Measurements from ENCODE around the gene SNRK.
A peak's percentile ranks its signal among the peaks of the same experiment; 100 is the strongest.

SNRK gene

GRCh38 chr3:43363621-43364266 is 77.4 kb downstream of the SNRK start:
- no peak for DNase-seq (ENCODE audit: low read depth, low spot score)
- H3K4me3 ChIP-seq (ENCODE audit: low read length) = no peak overlapping the region

DNA sequence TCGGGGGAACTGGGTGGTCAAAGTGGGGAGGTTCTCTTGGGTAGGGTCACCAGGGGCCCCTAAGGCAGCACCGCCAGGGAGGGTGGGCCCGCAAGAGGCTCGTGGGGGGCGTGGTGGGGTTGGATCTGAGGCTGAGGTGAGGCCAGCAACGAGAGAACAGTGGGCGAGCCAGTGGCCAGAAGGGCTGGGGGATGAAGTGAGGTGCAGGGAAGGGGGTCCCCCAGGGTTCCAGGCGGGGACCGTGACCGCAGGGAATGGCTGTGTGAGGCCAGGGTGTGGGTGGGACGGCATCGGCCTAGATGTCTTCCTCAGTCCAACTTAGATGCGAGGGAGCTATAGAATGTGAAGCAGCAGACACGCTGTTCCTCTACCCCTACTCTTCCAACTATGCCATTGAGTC is 78.2 kb downstream of the SNRK start:
- H3K4me3 ChIP-seq (ENCODE audit: low read length) = no peak overlapping the region
- no peak for DNase-seq (ENCODE audit: low read depth, low spot score)

DNA sequence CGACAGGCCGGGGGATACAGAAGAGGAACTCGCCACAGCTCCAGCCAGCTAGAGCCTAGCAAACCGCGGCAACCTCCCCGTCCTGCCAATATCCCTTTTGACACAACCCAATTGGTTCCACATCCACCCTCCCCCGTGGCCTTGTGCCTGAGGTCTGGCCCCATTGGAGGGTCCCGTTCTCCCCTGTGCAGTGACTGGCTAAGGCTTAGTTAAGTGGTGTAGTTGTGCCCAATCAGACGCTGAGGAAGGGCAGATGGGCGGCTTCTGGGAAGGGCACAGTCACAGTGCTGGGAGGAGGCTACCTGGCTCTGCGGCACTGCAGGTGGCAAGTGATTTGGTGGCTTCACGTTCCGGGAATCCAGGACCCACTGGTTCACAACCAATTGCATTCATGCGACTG is 78.6 kb downstream of the SNRK start:
- DNase-seq (ENCODE audit: low read depth, low spot score) = no peak

DNA sequence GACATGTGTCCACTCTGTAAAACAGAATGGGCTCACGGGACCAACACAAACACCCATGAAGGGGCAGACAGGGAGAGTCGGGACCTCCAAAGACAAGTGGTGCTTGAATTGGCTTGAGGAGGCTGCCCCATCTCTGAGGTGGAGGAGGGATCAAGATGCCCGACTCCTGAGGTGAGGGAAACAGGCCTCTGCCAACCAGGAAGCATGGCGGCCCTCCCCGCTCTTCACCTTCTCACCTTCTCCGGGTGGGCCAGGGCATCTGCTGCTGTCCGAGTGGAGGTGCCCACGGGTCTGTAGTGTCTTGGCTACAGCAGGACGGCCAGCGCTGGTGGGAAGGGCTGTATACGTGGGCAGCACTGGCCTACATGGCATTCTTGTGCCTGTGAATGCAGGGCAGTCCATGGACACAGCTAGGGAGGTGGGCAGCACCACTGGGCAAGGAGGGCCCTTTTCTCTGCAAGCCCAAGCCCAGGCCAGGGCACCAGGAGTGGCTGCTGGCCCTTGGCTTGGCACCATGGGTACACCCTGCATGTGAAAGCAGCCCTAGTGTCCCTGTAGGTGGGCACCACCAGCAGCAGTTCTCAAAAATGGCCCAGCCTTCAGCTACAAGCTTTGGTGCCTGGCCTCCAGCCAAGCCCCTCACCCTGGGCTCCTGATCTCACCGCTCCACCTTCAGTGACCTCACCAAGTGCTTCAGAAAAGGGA is 79.4 kb downstream of the SNRK start:
- DNase-seq (ENCODE audit: low read depth, low spot score) = no peak
- H3K4me3 ChIP-seq (ENCODE audit: low read length) = no peak overlapping the region

More for the DNA sequence above, 78.6 kb downstream of the SNRK start:
- no peak overlapping the region for H3K4me3 ChIP-seq (ENCODE audit: low read length)

GRCh38 chr3:43366481-43366880 is 80.1 kb downstream of the SNRK start:
- no peak for DNase-seq (ENCODE audit: low read depth, low spot score)
- H3K4me3 ChIP-seq (ENCODE audit: low read length) = no peak overlapping the region

GRCh38 chr3:43366885-43367284 is 80.5 kb downstream of the SNRK start:
- H3K4me3 ChIP-seq (ENCODE audit: low read length) = no peak overlapping the region
- no peak for DNase-seq (ENCODE audit: low read depth, low spot score)

DNA sequence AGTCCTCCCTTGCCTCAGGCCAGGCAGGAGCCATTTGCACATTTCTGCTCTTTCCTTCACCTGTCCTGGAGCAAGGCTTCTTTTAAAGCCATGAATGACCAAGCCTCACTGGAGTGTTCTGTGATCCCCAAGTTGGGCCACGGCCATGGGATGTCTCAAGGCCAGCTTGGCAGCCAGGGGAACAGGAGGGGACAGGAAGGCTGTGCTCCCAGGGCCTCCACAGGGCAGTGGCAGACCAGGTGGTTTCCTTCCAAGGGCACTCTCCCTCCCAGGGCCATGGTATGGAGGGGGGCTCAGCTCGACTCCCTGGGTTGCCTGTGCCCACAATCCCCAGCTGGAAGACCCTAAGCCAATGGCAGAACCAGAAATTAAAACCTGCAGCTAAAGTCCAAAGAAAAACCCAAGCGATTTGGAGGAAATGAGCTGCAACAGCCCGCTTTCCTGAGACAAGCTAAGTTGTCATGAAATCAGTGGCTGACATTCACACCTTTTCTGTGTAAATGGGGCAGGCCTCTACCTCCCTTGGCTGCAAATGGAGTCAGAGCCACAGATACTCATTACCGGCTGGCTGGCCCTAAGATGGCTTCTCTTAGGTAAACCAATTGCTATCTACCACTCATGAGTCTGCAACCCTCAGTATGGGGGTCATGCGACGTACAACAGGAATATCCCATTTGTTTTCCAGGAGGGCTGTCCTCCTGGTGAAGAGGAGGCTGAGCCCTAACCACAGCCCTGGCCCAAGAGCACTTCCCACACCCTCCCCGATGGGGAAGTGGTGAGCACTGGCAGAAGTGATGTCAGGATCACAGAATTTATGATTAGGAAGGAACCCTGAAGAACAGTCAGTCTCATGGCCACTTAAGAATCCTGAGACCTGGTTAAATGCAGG is 83.3 kb downstream of the SNRK start:
- H3K4me3 ChIP-seq (ENCODE audit: low read length) = no peak overlapping the region
- no peak for DNase-seq (ENCODE audit: low read depth, low spot score)

DNA sequence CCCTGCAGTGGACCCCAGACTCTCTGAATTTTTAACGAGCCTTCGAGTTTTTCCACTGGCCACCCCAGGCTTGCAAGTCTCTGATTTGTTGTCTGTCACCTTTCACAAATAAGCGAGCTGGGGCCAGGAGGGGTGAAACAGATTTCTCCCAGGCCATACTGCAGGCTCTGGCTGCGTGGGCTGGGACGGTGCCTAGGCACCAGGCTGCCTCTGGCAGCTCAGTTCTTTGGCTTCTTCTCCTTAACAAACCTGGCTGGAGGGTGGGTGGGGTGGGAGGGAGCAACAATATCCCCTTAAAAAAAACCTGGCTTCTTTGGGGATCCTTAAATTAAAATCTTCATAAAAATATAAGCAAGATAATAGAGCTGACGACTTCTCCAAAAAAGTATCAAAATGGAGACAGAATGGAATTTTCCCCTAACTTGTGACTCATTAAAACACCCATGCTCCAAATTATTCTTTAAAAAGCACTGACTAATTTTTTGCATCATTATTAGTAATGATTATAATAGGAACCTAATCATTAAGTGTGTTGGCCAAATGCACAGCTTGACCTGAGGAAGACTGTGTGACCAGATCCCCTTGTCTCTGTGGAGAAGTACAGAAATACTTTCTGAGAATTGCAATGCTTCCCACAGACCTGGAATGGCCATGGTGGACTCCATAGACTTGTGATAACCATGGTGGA is 84.1 kb downstream of the SNRK start:
- DNase-seq (ENCODE audit: low read depth, low spot score) = no peak
- no peak overlapping the region for H3K4me3 ChIP-seq (ENCODE audit: low read length)

DNA sequence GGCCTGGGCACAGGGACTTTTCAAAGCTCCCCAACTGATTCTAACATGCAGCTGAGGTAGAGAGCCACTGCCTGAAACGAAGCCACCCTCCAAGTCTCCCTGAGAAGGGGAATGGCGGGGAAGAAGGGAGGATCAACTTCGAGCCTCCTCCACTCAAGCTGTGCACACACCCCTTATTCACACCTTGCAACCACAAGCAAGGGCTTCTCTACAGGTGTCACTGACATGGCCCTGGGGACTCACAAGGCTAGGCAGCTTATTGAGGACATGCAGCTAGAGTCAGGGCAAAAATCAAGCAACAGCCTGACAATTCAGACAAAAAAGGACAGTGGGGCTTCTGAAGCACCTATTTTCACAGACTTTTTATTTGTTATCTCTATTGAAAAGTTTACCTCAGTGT is 85.2 kb downstream of the SNRK start:
- no peak for DNase-seq (ENCODE audit: low read depth, low spot score)
- no peak overlapping the region for H3K4me3 ChIP-seq (ENCODE audit: low read length)

- DNase-seq (ENCODE audit: low read depth, low spot score) = no peak
- H3K4me3 ChIP-seq (ENCODE audit: low read length) = no peak overlapping the region
Measured at GRCh38 chr3:43372007-43372740, 85.8 kb downstream of the SNRK start.

- no peak overlapping the region for H3K4me3 ChIP-seq (ENCODE audit: low read length)
- no peak for DNase-seq (ENCODE audit: low read depth, low spot score)
Measured at GRCh38 chr3:43372809-43373559, 86.6 kb downstream of the SNRK start.

GRCh38 chr3:43373560-43373928 is 87.2 kb downstream of the SNRK start:
- no peak overlapping the region for H3K4me3 ChIP-seq (ENCODE audit: low read length)
- DNase-seq (ENCODE audit: low read depth, low spot score) = no peak

- H3K4me3 ChIP-seq (ENCODE audit: low read length) = no peak overlapping the region
- peak; percentile 60 for DNase-seq (ENCODE audit: low read depth, low spot score)
Measured at GRCh38 chr3:43378066-43378935, 92.0 kb downstream of the SNRK start.

DNA sequence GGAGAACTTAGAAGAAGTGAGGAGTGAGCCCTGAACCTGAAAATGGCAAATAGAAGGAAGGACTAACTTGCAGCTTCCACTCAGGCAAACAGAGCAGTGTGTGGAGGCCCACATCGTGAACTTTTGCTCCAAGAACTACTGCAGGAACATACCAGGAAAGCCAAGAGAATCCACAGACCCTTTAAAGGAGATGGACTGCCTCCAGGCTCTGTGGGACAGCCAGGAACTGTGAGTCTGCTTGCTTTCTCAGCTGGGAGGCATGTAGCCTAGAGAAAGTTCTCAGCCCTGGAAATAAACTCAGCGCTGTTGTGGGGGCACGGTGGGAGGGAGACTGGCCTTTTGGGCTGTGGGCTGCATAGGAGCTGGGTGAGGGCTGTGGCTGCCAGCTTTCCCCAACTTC is 93.0 kb downstream of the SNRK start:
- DNase-seq (ENCODE audit: low read depth, low spot score) = no peak

DNA sequence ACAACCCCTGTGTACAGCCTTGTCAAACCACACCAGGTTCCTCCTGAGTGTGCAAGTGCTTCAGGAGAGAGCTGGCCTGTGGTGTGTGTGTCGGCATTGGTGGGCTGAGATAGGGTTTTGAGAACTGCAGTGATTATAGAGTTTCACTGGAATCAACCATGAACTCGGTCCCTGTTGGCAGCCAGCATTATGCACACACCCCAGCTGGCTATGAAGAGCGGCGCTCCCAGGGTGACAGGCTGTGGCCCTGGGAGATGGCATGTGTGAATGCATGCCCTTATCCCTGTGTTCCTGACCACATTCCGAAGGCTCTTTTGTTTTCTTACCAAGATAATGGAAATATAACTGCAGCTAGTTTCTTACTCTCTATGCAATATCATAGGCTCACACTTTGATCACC is 101.8 kb downstream of the SNRK start:
- DNase-seq (ENCODE audit: low read depth, low spot score) = no peak
- H3K4me3 ChIP-seq (ENCODE audit: low read length) = no peak overlapping the region

More for the DNA sequence above, 93.0 kb downstream of the SNRK start:
- H3K4me3 ChIP-seq (ENCODE audit: low read length) = no peak overlapping the region

DNA sequence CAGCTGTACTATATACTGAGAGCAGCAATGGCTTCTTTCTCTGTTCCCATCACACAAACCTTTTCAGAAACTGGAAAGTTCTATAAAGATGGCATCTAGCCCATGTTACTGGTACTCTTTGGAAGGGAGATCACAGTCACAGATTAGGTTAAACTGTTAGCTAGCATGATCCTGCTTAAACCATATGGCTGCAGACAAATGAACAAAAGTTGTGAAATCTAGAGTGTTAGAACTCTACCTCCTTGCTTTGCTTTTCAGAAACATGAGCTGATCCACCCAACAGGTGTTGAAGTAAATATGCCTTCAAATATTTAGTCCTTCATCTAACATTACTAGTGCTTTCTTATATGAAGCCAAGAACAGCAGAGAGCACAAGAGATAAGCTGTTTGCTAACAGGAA is 102.6 kb downstream of the SNRK start:
- no peak overlapping the region for H3K4me3 ChIP-seq (ENCODE audit: low read length)
- no peak for DNase-seq (ENCODE audit: low read depth, low spot score)
